HepG2 (cell line): ENCODE measurements around the gene METTL16. TPM values are rescaled to one million over a fixed set of nuclear protein-coding genes. Genes with fewer than 3 reads are reported as not detected.

Experiments
- EZH2 ChIP-seq: conservative IDR thresholded peaks from 2 replicates; pipeline ENCODE4 v1.6.1; 2012; ENCODE audit warnings: mild to moderate bottlenecking, low read depth, low read length, moderate library complexity
- JDP2 ChIP-seq: sonication (generic); formaldehyde crosslinking; IDR thresholded peaks from 2 replicates; pipeline ENCODE4 v1.8.1; 2022; ENCODE audit warnings: missing genetic modification reagents, borderline replicate concordance
- KLF11 ChIP-seq: IDR thresholded peaks from 2 replicates; pipeline ENCODE4 v1.6.1; 2016; ENCODE audit warnings: missing compliant biosample characterization
- SALL2 ChIP-seq: sonication (generic); formaldehyde crosslinking; IDR thresholded peaks from 2 replicates; pipeline ENCODE4 v1.8.1; 2023; ENCODE audit warnings: mild to moderate bottlenecking, missing genetic modification reagents, inconsistent platforms
- SMARCE1 ChIP-seq: fragments of 450-650 bp; IDR thresholded peaks from 2 replicates; pipeline ENCODE4 v1.6.1; 2017; ENCODE audit warnings: borderline replicate concordance
- SUZ12 ChIP-seq: fragments of 150-350 bp; IDR thresholded peaks from 2 replicates; pipeline ENCODE4 v1.6.1; 2014; ENCODE audit warnings: low read depth, low read length
- ZNF180 ChIP-seq: sonication (generic); formaldehyde crosslinking; IDR thresholded peaks from 2 replicates; pipeline ENCODE4 v1.4.0; 2020; ENCODE audit warnings: low read depth, missing genetic modification reagents, borderline replicate concordance
- ZNF296 ChIP-seq: sonication (generic); formaldehyde crosslinking; conservative IDR thresholded peaks from 2 replicates; pipeline ENCODE4 v1.5.0; 2020; ENCODE audit warnings: mild to moderate bottlenecking, missing genetic modification reagents
- polyA plus RNA-seq, 8 experiments: library from polyadenylated mRNA; depleted of rRNA in 3 of 8; stranded (reverse) in 7 of 8; unstranded in 1 of 8; fragments of >200 nt; fragmentation: Illumina TruSeq in 4 of 8; extraction: Trizol in 4 of 8; gene quantifications; 2 replicates each; pipeline versions ENCODE4 v1.2.1 to v1.2.3, GENCODE V29; 2011 to 2016; ENCODE audit warnings: low read depth in 4 of 8, missing spikeins in 1 of 8, mixed read lengths in 1 of 8; ENCODE audit not compliant: insufficient read depth in 1 of 8
- total RNA-seq, 5 experiments: library from RNA; depleted of rRNA; stranded (reverse); fragments of >200 nt; fragmentation: Illumina TruSeq; extraction: Trizol; gene quantifications; 2 replicates each; pipeline ENCODE4 v1.2.3, GENCODE V29; 2016; ENCODE audit warnings: low read depth in 1 of 5
- TF ChIP-seq, protein P1 (sequence below): sonication (generic); formaldehyde crosslinking; IDR thresholded peaks from 2 replicates; pipeline ENCODE4 v1.4.0; 2020; ENCODE audit warnings: missing genetic modification reagents, low read depth, mild to moderate bottlenecking, borderline replicate concordance
- TF ChIP-seq, protein P2 (sequence below): sonication (generic); formaldehyde crosslinking; IDR thresholded peaks from 2 replicates; pipeline ENCODE4 v1.4.0; 2020; ENCODE audit warnings: missing genetic modification reagents, borderline replicate concordance
- TF ChIP-seq, protein P3 (sequence below): sonication (generic); formaldehyde crosslinking; IDR thresholded peaks from 2 replicates; pipeline ENCODE4 v1.9.0; 2021; ENCODE audit warnings: missing genetic modification reagents, mild to moderate bottlenecking, borderline replicate concordance
- TF ChIP-seq, protein P4 (sequence below): sonication (generic); formaldehyde crosslinking; IDR thresholded peaks from 2 replicates; pipeline ENCODE4 v1.4.0; 2020; ENCODE audit warnings: missing genetic modification reagents, mild to moderate bottlenecking, borderline replicate concordance
- TF ChIP-seq, protein P5 (sequence below): sonication (generic); formaldehyde crosslinking; IDR thresholded peaks from 2 replicates; pipeline ENCODE4 v1.9.0; 2021; ENCODE audit warnings: missing genetic modification reagents, borderline replicate concordance
- TF ChIP-seq, protein P6 (sequence below): sonication (generic); formaldehyde crosslinking; IDR thresholded peaks from 2 replicates; pipeline ENCODE4 v1.8.1; 2023; ENCODE audit warnings: mild to moderate bottlenecking, missing genetic modification reagents

Gene METTL16
- total and polyA plus RNA-seq, 2 of the 13 experiments (the other 11 are each of a cell fraction or from before 2014, with no cell fraction given), result 11.6 to 18.5 TPM

DNA sequence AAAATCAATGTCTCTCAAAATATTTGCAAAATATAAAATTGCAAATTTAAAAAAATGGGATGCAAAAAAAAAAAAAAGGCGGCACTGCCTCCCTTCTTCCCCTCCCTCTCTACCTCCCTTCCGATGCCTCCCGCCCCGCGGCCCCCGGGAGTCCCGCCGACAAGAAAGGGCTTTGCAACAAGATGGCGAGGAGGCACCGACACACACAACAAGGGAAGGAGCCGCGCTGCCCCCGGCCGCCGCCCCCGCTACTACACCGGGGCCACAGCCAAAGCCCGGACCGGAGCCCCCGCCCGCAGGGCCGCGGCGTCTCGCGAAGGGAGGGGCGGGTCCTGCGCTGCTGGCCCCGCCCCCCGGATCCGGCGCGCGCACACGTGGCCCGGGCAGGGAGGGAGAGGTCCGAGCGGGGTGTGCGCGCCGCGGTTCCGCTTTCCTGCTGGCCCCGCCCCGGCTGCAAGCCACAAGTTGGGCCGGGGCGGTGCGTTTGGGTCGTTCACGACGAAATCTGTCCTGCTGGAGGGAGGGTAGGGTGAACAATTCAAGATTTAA lies 110.7 kb downstream of the METTL16 start, which contains the start of gene MNT (continued):
- TF ChIP-seq, protein P1, sequence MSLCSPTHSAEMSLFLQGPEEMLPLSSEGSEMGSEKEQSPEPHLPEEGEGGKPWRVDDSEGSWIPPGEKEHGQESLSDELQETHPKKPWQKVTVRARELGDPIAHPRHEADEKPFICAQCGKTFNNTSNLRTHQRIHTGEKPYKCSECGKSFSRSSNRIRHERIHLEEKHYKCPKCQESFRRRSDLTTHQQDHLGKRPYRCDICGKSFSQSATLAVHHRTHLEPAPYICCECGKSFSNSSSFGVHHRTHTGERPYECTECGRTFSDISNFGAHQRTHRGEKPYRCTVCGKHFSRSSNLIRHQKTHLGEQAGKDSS (CRISPR knock-in tag), result no peak
- no peak for TF ChIP-seq SALL2 (CRISPR knock-in tag)
- no peak for TF ChIP-seq ZNF296 (CRISPR knock-in tag)
- TF ChIP-seq, protein P2, sequence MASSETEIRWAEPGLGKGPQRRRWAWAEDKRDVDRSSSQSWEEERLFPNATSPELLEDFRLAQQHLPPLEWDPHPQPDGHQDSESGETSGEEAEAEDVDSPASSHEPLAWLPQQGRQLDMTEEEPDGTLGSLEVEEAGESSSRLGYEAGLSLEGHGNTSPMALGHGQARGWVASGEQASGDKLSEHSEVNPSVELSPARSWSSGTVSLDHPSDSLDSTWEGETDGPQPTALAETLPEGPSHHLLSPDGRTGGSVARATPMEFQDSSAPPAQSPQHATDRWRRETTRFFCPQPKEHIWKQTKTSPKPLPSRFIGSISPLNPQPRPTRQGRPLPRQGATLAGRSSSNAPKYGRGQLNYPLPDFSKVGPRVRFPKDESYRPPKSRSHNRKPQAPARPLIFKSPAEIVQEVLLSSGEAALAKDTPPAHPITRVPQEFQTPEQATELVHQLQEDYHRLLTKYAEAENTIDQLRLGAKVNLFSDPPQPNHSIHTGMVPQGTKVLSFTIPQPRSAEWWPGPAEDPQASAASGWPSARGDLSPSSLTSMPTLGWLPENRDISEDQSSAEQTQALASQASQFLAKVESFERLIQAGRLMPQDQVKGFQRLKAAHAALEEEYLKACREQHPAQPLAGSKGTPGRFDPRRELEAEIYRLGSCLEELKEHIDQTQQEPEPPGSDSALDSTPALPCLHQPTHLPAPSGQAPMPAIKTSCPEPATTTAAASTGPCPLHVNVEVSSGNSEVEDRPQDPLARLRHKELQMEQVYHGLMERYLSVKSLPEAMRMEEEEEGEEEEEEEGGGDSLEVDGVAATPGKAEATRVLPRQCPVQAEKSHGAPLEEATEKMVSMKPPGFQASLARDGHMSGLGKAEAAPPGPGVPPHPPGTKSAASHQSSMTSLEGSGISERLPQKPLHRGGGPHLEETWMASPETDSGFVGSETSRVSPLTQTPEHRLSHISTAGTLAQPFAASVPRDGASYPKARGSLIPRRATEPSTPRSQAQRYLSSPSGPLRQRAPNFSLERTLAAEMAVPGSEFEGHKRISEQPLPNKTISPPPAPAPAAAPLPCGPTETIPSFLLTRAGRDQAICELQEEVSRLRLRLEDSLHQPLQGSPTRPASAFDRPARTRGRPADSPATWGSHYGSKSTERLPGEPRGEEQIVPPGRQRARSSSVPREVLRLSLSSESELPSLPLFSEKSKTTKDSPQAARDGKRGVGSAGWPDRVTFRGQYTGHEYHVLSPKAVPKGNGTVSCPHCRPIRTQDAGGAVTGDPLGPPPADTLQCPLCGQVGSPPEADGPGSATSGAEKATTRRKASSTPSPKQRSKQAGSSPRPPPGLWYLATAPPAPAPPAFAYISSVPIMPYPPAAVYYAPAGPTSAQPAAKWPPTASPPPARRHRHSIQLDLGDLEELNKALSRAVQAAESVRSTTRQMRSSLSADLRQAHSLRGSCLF (CRISPR knock-in tag), result no peak
- TF ChIP-seq, protein P3, sequence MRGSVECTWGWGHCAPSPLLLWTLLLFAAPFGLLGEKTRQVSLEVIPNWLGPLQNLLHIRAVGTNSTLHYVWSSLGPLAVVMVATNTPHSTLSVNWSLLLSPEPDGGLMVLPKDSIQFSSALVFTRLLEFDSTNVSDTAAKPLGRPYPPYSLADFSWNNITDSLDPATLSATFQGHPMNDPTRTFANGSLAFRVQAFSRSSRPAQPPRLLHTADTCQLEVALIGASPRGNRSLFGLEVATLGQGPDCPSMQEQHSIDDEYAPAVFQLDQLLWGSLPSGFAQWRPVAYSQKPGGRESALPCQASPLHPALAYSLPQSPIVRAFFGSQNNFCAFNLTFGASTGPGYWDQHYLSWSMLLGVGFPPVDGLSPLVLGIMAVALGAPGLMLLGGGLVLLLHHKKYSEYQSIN (CRISPR knock-in tag), result no peak
- TF ChIP-seq SMARCE1, result no peak
- no peak for TF ChIP-seq KLF11 (CRISPR knock-in tag)
- TF ChIP-seq ZNF180 (CRISPR knock-in tag), result no peak
- TF ChIP-seq, protein P4, sequence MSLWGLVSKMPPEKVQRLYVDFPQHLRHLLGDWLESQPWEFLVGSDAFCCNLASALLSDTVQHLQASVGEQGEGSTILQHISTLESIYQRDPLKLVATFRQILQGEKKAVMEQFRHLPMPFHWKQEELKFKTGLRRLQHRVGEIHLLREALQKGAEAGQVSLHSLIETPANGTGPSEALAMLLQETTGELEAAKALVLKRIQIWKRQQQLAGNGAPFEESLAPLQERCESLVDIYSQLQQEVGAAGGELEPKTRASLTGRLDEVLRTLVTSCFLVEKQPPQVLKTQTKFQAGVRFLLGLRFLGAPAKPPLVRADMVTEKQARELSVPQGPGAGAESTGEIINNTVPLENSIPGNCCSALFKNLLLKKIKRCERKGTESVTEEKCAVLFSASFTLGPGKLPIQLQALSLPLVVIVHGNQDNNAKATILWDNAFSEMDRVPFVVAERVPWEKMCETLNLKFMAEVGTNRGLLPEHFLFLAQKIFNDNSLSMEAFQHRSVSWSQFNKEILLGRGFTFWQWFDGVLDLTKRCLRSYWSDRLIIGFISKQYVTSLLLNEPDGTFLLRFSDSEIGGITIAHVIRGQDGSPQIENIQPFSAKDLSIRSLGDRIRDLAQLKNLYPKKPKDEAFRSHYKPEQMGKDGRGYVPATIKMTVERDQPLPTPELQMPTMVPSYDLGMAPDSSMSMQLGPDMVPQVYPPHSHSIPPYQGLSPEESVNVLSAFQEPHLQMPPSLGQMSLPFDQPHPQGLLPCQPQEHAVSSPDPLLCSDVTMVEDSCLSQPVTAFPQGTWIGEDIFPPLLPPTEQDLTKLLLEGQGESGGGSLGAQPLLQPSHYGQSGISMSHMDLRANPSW (CRISPR knock-in tag), result no peak
- TF ChIP-seq, protein P5, sequence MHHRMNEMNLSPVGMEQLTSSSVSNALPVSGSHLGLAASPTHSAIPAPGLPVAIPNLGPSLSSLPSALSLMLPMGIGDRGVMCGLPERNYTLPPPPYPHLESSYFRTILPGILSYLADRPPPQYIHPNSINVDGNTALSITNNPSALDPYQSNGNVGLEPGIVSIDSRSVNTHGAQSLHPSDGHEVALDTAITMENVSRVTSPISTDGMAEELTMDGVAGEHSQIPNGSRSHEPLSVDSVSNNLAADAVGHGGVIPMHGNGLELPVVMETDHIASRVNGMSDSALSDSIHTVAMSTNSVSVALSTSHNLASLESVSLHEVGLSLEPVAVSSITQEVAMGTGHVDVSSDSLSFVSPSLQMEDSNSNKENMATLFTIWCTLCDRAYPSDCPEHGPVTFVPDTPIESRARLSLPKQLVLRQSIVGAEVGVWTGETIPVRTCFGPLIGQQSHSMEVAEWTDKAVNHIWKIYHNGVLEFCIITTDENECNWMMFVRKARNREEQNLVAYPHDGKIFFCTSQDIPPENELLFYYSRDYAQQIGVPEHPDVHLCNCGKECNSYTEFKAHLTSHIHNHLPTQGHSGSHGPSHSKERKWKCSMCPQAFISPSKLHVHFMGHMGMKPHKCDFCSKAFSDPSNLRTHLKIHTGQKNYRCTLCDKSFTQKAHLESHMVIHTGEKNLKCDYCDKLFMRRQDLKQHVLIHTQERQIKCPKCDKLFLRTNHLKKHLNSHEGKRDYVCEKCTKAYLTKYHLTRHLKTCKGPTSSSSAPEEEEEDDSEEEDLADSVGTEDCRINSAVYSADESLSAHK (CRISPR knock-in tag), result no peak
- TF ChIP-seq SUZ12, result no peak
- TF ChIP-seq JDP2 (CRISPR knock-in tag), result no peak
- TF ChIP-seq EZH2, result no peak
- TF ChIP-seq, protein P6, sequence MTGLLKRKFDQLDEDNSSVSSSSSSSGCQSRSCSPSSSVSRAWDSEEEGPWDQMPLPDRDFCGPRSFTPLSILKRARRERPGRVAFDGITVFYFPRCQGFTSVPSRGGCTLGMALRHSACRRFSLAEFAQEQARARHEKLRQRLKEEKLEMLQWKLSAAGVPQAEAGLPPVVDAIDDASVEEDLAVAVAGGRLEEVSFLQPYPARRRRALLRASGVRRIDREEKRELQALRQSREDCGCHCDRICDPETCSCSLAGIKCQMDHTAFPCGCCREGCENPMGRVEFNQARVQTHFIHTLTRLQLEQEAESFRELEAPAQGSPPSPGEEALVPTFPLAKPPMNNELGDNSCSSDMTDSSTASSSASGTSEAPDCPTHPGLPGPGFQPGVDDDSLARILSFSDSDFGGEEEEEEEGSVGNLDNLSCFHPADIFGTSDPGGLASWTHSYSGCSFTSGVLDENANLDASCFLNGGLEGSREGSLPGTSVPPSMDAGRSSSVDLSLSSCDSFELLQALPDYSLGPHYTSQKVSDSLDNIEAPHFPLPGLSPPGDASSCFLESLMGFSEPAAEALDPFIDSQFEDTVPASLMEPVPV (CRISPR knock-in tag), result no peak
